Adipocyte (in vitro differentiated cells): ENCODE results near the gene AFF3.
"Not testable (repeated sequence)": the region's sequence is repeated elsewhere in the genome, so short reads cannot be mapped to it uniquely, and the experiment has no call there.

Experiments used
- DNase-seq: peaks from one replicate; pipeline ENCODE4 v3.0.0-alpha.2; 2015; ENCODE audit warnings: low read depth
- H3K27me3 ChIP-seq: replicated peaks from 2 replicates; pipeline ENCODE4 v1.7.0; 2013; ENCODE audit warnings: mild to moderate bottlenecking, low read length, moderate library complexity; ENCODE audit not compliant: control insufficient read depth, insufficient read depth
- H3K36me3 ChIP-seq: 2 replicates; pipeline ENCODE4 v1.7.0; 2013; ENCODE audit warnings: low read length, mild to moderate bottlenecking, moderate library complexity; ENCODE audit not compliant: control insufficient read depth, insufficient read depth, severe bottlenecking
- H3K4me1 ChIP-seq: 2 replicates; pipeline ENCODE4 v1.7.0; 2013; ENCODE audit warnings: mild to moderate bottlenecking, low read length, moderate library complexity; ENCODE audit not compliant: control insufficient read depth, insufficient read depth
- H3K4me3 ChIP-seq: 2 replicates; pipeline ENCODE4 v1.7.0; 2013; ENCODE audit warnings: mild to moderate bottlenecking, low read length, moderate library complexity
- H3K9ac ChIP-seq: 2 replicates; pipeline ENCODE4 v1.7.0; 2013; ENCODE audit warnings: mild to moderate bottlenecking, low read length, moderate library complexity
- H3K9me3 ChIP-seq: 2 replicates; pipeline ENCODE4 v1.7.0; 2013; ENCODE audit warnings: mild to moderate bottlenecking, low read length, moderate library complexity; ENCODE audit not compliant: control insufficient read depth

The AFF3 gene

DNA sequence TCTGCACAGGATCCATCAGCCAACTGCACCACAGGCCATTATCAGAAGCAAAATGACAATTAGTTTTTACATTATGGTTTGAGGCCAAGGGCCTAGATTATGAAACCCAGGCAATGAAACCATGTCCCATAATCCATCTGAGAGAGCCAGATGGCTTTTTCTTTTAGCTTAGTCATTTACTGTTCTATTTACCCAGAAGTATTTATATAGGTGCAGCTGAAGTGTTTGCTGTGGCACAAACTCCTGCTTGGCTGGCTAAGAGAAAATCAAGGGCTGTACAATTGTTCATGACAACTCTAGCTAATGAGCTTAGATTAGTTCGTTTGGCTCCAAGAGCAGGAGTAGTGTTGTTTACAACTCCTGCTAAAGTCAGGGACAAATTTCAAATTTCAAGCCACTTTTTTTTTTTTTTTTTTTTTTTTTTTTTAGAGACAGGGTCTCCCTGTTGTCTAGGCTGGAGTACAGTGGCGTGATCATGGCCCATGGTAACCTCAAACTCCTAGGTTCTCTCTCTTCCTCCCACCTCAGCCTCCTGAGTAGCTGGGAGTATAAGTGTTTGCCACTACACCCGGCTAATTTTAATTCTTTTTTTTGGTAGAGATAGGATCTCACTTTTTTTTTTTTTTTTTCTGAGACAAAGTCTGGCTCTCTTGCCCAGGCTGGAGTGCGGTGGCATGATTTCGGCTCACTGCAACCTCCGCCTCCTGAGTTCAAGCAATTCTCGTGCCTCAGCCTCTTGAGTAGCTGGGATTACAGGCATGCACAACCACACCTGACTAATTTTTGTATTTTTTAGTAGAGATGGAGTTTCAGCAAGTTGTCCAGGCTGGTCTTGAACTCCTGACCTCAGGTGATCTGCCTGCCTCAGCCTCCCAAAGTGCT is 634.2 kb downstream of the AFF3 start:
- no peak for DNase-seq
- H3K4me3 ChIP-seq, result no peak overlapping the region
- H3K9ac ChIP-seq, result no peak overlapping the region
- no peaks in the 10 kb centered on the region for H3K36me3 ChIP-seq
- peaks cover 3% of the 10 kb centered on the region for H3K27me3 ChIP-seq
- no peaks in the 10 kb centered on the region for H3K4me1 ChIP-seq
- no peaks in the 10 kb centered on the region for H3K9me3 ChIP-seq

DNA sequence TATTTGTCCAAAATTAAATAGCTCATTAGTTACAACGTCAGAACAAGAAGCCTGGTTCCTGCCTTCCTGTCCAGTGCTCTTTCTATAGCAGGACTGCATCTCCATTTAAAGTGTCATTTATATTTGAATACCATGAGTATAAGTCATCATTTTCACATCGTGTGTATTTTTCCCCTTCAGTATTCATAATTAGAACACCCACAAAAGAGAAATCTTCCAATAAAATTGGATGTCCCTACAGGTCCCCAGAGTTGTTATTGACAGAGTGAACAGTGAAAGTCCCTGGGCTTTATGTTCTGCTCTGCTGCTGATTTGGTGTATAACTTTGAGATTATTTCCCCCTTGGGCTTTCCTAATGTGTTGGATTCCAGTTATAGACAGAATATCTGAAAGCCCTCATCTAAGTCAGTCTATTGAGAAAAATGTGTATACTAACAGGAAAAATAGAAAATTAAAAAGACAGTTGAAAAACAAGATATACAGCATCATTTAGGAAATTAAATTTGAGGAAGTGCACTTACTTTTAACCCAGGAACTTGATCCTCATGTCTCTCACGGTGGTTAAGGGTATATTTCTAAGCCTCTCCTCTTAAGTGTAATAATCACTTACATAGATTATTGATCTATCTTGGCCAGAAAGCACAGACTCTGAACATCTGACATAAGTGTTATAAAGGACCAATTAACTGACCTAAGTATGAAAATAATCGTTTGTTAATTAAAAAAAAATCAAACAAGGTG is 637.4 kb downstream of the AFF3 start:
- H3K27me3 ChIP-seq, result peaks cover 3% of the 10 kb centered on the region
- no peak overlapping the region for H3K9ac ChIP-seq
- H3K9me3 ChIP-seq, result no peaks in the 10 kb centered on the region
- no peak for DNase-seq
- H3K4me3 ChIP-seq, result no peak overlapping the region
- H3K4me1 ChIP-seq, result no peaks in the 10 kb centered on the region
- no peaks in the 10 kb centered on the region for H3K36me3 ChIP-seq

DNA sequence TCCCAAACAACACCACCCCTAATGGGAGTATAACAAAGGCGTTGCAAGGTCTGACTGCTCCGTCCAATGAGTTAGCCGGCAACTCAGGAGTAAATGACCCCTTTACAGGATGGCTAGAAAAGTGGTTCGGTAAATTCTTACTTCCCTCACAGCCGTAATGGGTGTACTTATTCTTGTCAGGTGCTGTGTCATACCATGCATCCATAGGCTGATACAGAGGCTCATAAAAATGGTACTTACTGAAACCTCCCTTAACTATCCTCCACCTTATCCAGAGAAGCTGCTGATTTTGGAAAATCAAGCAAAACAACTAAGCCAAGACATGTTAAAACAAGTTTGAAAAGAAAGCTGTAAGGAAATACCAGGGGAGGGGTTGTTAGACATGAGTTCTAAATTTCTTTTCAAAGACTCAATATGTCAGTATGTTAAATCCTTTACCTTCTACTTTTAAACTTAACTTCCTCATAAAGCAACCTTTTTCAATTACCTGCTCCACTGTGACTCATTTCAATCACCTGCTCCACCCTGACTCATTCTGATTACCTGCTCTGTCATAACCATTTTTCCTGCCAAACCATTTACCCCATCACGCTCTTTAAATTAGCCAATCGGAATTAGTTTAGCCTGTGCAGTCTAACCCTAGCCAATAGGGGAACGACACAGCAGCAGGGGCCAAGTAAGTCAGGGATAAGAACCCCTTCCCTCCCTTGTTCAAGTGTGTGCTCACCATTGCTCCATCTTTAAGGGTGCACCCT is 638.6 kb downstream of the AFF3 start:
- H3K4me3 ChIP-seq, H3K27me3 ChIP-seq, H3K9me3 ChIP-seq, H3K9ac ChIP-seq, DNase-seq, H3K36me3 ChIP-seq, H3K4me1 ChIP-seq: not testable (repeated sequence)

DNA sequence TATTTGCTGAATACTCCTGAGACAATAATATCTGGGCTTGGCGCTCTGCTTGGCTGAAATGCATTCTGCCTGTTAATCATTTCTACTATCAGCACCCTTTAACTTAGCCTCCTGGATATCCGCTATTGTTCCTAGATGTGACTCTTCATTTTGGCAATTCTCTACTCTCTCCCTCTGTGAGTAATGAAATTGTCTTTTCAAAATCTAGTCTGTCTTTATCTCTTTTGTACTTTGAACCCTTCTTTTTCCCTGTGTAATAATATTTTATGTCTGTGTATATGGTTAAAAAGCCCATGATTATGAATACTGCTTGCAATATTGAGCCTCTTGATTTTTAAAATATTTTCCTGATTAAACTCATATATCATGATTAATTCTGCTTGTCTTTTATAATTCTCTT is 646.4 kb downstream of the AFF3 start:
- no peaks in the 10 kb centered on the region for H3K36me3 ChIP-seq
- H3K9me3 ChIP-seq, result no peaks in the 10 kb centered on the region
- no peak overlapping the region for H3K9ac ChIP-seq
- peaks cover 8% of the 10 kb centered on the region for H3K27me3 ChIP-seq
- peaks cover under 1% of the 10 kb centered on the region for H3K4me1 ChIP-seq
- no peak overlapping the region for H3K4me3 ChIP-seq
- DNase-seq, result no peak
